HepG2 (cell line): ENCODE measurements around the gene ZNF430. TPM values are rescaled to one million over a fixed set of nuclear protein-coding genes. Genes with fewer than 3 reads are reported as not detected.

Experiments used
- KLF16 ChIP-seq, 2 experiments: sonication (generic) in 1 of 2; formaldehyde crosslinking in 1 of 2; IDR thresholded peaks; 2 replicates each; pipeline versions ENCODE4 v1.6.1 to v1.8.0; 2016 to 2023; ENCODE audit warnings: missing genetic modification reagents in 2 of 2, missing compliant biosample characterization in 1 of 2
- RBM22 ChIP-seq: fragments of 200-400 bp; formaldehyde crosslinking; optimal IDR thresholded peaks from 2 replicates; pipeline ENCODE3; 2017; ENCODE audit warnings: mild to moderate bottlenecking, low read length, moderate library complexity
- SRSF9 ChIP-seq: fragments of 200-400 bp; formaldehyde crosslinking; IDR thresholded peaks from 2 replicates; pipeline ENCODE4 v1.6.1; 2018; ENCODE audit warnings: borderline replicate concordance, mild to moderate bottlenecking, low read depth, low read length; ENCODE audit not compliant: insufficient read depth, poor library complexity, severe bottlenecking
- TAF1 ChIP-seq: sonication (generic); formaldehyde crosslinking; IDR thresholded peaks from 2 replicates; pipeline ENCODE4 v1.4.0; 2020; ENCODE audit warnings: missing genetic modification reagents
- ZNF180 ChIP-seq: sonication (generic); formaldehyde crosslinking; IDR thresholded peaks from 2 replicates; pipeline ENCODE4 v1.4.0; 2020; ENCODE audit warnings: low read depth, missing genetic modification reagents, borderline replicate concordance
- ZNF235 ChIP-seq: sonication (generic); formaldehyde crosslinking; IDR thresholded peaks from 2 replicates; pipeline ENCODE4 v1.8.1; 2023; ENCODE audit warnings: mild to moderate bottlenecking, missing genetic modification reagents, borderline replicate concordance
- ZNF24 ChIP-seq: fragments of 450-650 bp; IDR thresholded peaks from 2 replicates; pipeline ENCODE4 v1.6.1; 2017; ENCODE audit warnings: antibody characterized with exemption, mild to moderate bottlenecking
- ZNF256 ChIP-seq: sonication (generic); formaldehyde crosslinking; conservative IDR thresholded peaks from 2 replicates; pipeline ENCODE4 v1.4.0; 2020; ENCODE audit warnings: missing genetic modification reagents
- ZNF768 ChIP-seq: sonication (generic); formaldehyde crosslinking; IDR thresholded peaks from 2 replicates; pipeline ENCODE4 v1.4.0; 2020; ENCODE audit warnings: missing genetic modification reagents
- ZNF773 ChIP-seq: sonication (generic); formaldehyde crosslinking; IDR thresholded peaks from 2 replicates; pipeline ENCODE4 v1.4.0; 2020; ENCODE audit warnings: missing genetic modification reagents, borderline replicate concordance
- polyA plus RNA-seq, 8 experiments: library from polyadenylated mRNA; depleted of rRNA in 3 of 8; stranded (reverse) in 7 of 8; unstranded in 1 of 8; fragments of >200 nt; fragmentation: Illumina TruSeq in 4 of 8; extraction: Trizol in 4 of 8; gene quantifications; 2 replicates each; pipeline versions ENCODE4 v1.2.1 to v1.2.3, GENCODE V29; 2011 to 2016; ENCODE audit warnings: low read depth in 4 of 8, missing spikeins in 1 of 8, mixed read lengths in 1 of 8; ENCODE audit not compliant: insufficient read depth in 1 of 8
- total RNA-seq, 5 experiments: library from RNA; depleted of rRNA; stranded (reverse); fragments of >200 nt; fragmentation: Illumina TruSeq; extraction: Trizol; gene quantifications; 2 replicates each; pipeline ENCODE4 v1.2.3, GENCODE V29; 2016; ENCODE audit warnings: low read depth in 1 of 5
- TF ChIP-seq, protein P1 (sequence below): conservative IDR thresholded peaks from 2 replicates; pipeline ENCODE4 v1.6.1; 2018; ENCODE audit warnings: missing genetic modification reagents
- TF ChIP-seq, protein P2 (sequence below): sonication (generic); formaldehyde crosslinking; IDR thresholded peaks from 2 replicates; pipeline ENCODE4 v1.9.0; 2022; ENCODE audit warnings: missing genetic modification reagents, mild to moderate bottlenecking, borderline replicate concordance

ZNF430 gene
- total and polyA plus RNA-seq, 2 of the 13 experiments (the other 11 are each of a cell fraction or from before 2014, with no cell fraction given): 4.1 to 6.9 TPM

DNA sequence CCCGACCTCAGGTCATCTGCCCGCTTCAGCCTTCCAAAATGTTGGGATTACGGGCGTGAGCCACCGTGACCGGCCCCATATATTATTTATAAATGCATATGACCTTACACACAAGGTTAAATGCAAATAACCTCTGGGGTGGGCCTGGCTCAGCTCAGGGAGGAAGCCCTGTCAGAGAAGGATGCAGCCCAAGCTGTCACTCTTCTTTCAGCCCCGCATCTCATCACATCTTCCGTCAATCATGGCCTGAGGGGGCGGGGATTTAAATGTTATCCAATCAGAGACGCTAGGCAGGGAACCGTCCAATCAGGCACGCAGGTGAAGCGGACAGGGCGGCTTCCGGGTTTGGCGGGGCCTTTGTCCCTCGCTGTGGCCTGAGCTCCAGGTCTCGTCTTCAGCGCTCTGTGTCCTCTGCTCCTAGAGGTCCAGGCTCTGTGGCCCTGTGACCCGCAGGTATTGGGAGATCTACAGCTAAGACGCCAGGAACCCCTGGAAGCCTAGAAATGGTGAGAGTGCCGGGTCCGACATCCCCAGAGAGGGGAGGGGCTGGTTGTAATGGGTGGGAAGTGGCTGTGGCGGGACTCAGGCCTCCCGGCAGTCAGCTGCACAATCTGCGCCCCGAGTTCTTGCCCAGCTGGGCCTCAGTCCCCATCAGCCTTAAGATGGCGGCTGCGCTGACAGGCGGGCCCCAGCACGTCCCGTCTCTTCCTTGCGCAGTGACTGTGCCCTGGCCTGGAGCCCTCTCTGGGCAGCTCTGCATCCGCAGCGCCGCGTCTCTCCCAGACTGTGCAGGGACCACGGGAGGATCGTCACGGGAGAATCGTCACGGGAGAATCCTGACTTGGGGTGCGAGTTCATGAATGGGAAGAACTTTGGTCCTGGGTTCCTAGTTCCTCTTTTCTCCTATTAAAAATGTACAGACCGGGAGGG, at the start of gene ZNF430 (continued):
- TF ChIP-seq, protein P1, sequence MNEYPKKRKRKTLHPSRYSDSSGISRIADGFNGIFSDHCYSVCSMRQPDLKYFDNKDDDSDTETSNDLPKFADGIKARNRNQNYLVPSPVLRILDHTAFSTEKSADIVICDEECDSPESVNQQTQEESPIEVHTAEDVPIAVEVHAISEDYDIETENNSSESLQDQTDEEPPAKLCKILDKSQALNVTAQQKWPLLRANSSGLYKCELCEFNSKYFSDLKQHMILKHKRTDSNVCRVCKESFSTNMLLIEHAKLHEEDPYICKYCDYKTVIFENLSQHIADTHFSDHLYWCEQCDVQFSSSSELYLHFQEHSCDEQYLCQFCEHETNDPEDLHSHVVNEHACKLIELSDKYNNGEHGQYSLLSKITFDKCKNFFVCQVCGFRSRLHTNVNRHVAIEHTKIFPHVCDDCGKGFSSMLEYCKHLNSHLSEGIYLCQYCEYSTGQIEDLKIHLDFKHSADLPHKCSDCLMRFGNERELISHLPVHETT (CRISPR knock-in tag): no peak
- TF ChIP-seq ZNF235 (peak; percentile 68; the same call in 1 of the 2 replicates), TAF1 (CRISPR knock-in tag) (peak; percentile 68; the same call in 1 of the 2 replicates), ZNF773 (CRISPR knock-in tag) (no peak; the same call in 1 of the 2 replicates), RBM22 (peak; percentile 23), SRSF9 (no peak), ZNF24 (no peak), ZNF180 (CRISPR knock-in tag) (no peak), ZNF768 (peak; percentile 89), KLF16 (CRISPR knock-in tag; IDR thresholded peaks at IDR 0.05) (no peak), ZNF256 (CRISPR knock-in tag) (0 out of 2 replicates have a peak, but pooled peaks have one; percentile 29)
- TF ChIP-seq, protein P2, sequence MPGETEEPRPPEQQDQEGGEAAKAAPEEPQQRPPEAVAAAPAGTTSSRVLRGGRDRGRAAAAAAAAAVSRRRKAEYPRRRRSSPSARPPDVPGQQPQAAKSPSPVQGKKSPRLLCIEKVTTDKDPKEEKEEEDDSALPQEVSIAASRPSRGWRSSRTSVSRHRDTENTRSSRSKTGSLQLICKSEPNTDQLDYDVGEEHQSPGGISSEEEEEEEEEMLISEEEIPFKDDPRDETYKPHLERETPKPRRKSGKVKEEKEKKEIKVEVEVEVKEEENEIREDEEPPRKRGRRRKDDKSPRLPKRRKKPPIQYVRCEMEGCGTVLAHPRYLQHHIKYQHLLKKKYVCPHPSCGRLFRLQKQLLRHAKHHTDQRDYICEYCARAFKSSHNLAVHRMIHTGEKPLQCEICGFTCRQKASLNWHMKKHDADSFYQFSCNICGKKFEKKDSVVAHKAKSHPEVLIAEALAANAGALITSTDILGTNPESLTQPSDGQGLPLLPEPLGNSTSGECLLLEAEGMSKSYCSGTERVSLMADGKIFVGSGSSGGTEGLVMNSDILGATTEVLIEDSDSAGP (CRISPR knock-in tag): peak; percentile 30; the same call in 1 of the 2 replicates
